ENCODE measurements around the gene KRTAP22-2. TPM values are rescaled to one million over a fixed set of nuclear protein-coding genes. Genes with fewer than 3 reads are reported as not detected.

Gene KRTAP22-2
- total RNA-seq, 1 experiment from 2014 or later: not detected

DNA sequence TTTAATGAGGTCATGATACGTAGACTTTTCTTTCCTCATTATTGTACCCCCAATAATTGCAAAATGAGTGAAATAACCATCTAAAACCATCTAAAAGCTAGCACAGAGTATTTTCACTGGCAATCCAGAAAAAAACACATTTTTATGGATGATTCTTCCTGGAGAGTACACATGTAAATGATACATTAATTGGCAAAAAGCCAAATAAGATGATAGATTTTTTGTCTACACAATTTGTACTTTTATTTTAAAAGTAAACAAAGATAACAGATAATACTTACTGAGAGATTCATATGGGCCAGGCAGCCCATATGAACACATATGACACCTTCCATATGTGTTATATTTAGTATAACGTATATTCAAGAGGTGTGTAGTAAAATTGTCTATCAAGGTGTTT lies 26.6 kb downstream of the KRTAP22-2 start:
- DNase-seq (ENCODE audit: extremely low read depth, low read depth): no peak

DNA sequence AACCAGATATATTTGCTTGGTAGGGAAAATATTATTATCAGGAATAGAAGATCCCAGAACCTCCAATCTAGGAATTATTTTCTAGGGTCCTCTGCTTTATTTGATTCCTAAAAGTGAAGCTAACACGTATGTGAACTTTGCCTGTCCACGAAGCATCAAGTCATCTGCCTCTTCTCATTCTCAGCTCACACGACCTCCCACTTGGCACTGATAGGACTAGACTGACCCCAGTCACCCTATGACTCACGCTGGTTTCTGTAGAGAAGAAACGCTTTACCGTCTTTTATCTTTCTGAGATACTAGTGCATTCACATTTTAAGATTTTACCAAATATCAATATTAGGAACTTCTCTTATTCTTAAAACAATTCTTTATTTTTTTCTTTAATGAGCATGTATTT lies 27.1 kb downstream of the KRTAP22-2 start:
- DNase-seq (ENCODE audit: extremely low read depth, low read depth): no peak

DNA sequence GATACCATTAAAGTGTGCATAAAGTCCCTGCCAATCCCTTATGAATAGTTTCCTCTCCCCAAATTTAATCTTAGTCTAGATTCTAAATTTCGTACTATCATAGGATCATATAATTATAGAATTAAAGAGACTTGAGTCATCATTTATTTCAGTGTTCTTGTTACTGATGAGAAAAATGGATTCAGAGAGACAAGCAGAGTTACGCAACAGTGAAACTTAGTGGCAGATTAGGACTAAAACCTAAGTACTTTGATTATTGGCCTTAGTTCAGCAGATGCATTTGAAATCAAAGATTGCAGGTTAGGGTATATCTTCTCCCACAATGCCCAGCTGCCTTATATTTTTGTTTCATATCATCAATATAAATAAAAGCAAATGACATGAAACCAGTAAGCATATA lies 28.2 kb downstream of the KRTAP22-2 start:
- no peak for DNase-seq (ENCODE audit: extremely low read depth, low read depth)

DNA sequence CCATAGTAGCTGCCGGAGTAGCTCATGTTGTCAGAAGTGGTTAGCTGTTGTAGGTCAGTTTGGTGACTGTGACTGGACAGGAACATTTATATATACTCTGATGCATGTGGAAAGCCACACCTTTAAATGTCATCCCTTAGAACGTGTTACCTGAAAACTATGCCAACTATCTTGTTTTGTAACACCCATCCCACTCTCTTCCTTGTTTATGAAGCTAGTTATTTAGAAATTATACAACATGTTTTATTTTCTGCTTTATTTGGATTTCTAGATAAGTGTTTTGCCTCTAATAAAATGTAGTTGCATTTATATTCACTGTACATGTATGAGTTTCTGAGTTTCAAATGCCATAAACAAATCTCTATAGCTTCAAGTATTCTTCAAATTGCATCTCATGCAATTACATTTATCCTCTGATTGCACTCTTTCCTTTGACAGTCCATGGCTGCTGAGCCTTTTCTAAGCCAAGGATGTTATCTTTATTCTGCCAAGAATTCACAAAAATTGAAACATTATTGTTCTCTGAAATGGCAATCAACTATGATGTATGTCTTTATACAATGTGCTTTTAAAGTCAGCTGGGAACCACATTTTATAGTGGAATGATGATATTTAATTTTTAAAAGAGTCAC lies 28.8 kb downstream of the KRTAP22-2 start, which contains the start of gene KRTAP19-7:
Gene KRTAP19-7, minus strand, starts transcription at position 51 of the 632 bp plus-strand sequence. Its CDS starts 25 bp downstream, at position 26.
- DNase-seq (ENCODE audit: extremely low read depth, low read depth): no peak

DNA sequence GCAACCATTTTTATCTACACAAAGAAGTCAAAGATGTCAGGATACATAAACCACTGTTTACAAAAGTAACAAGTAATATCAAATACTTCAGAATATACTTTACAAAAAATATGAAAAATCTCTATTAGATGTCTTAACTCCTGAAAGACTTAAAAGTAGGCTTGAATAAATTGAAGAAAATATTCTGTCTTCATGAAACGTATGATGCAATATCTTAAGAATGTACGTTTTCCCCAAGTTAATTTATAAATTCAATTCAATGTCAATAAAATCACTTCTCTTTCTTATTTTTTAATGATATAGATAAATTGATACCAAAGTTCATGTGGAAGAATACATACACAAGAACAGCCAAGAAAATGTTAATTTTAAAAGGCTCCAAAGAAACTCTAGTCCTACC lies 35.1 kb downstream of the KRTAP22-2 start:
- DNase-seq (ENCODE audit: extremely low read depth, low read depth): no peak

DNA sequence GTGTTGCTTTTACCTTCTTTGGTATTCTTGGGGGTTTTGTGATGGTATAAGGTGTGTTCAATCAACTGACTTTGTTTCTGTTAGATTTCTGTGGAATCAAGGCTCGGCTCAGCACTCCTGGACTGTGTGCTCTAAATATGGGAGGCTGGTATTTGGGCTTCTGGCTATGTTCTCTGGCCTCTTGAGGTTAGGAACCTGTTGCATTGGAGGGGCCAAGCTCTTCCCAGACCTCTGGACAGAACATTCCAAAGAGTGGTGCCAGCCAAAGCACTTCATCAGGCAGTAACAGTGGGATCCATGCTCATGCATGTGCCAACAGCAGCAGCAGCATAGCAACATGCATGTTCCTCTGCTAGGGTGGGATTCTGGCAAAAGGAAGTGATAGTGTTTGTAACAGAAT lies 37.4 kb downstream of the KRTAP22-2 start:
- DNase-seq (ENCODE audit: extremely low read depth, low read depth): no peak

DNA sequence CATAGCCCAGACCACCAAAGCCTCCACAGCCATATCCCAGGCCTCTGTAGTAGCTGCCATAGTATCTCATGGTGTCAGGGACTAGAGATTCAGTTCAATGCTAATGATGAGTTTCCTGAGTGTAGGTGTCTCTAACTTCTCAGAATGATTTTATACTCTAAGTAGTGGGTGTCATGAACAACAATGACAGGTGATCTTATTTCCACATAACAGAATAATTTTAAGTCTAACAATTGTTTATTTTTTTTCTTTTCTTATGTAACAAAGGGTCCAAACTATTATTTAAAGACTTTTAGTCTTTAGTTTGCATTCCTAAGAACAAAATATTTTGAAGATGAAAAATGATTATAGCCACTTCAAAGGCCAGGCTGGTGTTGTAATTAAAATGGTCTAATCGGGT lies 48.4 kb downstream of the KRTAP22-2 start, which contains the start of gene KRTAP19-6:
Gene KRTAP19-6, minus strand, starts transcription at position 101 of the 400 bp plus-strand sequence. Its CDS starts 31 bp downstream, at position 70.
- DNase-seq (ENCODE audit: extremely low read depth, low read depth): no peak

Small RNA genes within 50 kb of the gene (small RNA-seq; reads per million reads assigned to genes)
- 0 reads per million in 2 experiments for gene KRTAP20-1
- gene KRTAP20-4: 0 reads per million in 2 experiments
- 0 reads per million in 2 experiments for gene KRTAP22-1
- gene KRTAP22-2: 0 reads per million in 2 experiments

Other genes starting within 250 kb of the KRTAP22-2 start
- not detected in 2 replicates for gene KRTAP23-1, start 241.8 kb downstream of the KRTAP22-2 start, total RNA-seq (2014; rRNA removed; shearing (Covaris generic))
- gene KRTAP13-2, start 218.1 kb downstream of the KRTAP22-2 start, total RNA-seq (2014; rRNA removed; shearing (Covaris generic)): not detected in 2 replicates
- gene KRTAP13-1, start 194.4 kb downstream of the KRTAP22-2 start, total RNA-seq (2014; rRNA removed; shearing (Covaris generic)): not detected in 2 replicates
- gene KRTAP13-3, start 164.5 kb downstream of the KRTAP22-2 start, total RNA-seq (2014; rRNA removed; shearing (Covaris generic)): not detected in 2 replicates
- not detected in 2 replicates for gene KRTAP13-4, start 160.2 kb downstream of the KRTAP22-2 start, total RNA-seq (2014; rRNA removed; shearing (Covaris generic))
- not detected in 2 replicates for gene KRTAP15-1, start 150.1 kb downstream of the KRTAP22-2 start, total RNA-seq (2014; rRNA removed; shearing (Covaris generic))
- gene KRTAP19-1, start 110.0 kb downstream of the KRTAP22-2 start, total RNA-seq (2014; rRNA removed; shearing (Covaris generic)): not detected in 2 replicates
- not detected in 2 replicates for gene KRTAP19-2, start 103.0 kb downstream of the KRTAP22-2 start, total RNA-seq (2014; rRNA removed; shearing (Covaris generic))
- gene KRTAP19-3, start 98.4 kb downstream of the KRTAP22-2 start, total RNA-seq (2014; rRNA removed; shearing (Covaris generic)): not detected in 2 replicates
- gene KRTAP19-4, start 93.2 kb downstream of the KRTAP22-2 start, total RNA-seq (2014; rRNA removed; shearing (Covaris generic)): not detected in 2 replicates
- not detected in 2 replicates for gene KRTAP19-5, start 88.3 kb downstream of the KRTAP22-2 start, total RNA-seq (2014; rRNA removed; shearing (Covaris generic))
- gene KRTAP19-6, start 48.5 kb downstream of the KRTAP22-2 start, total RNA-seq (2014; rRNA removed; shearing (Covaris generic)): not detected in 2 replicates
- not detected in 2 replicates for gene KRTAP19-7, start 29.1 kb downstream of the KRTAP22-2 start, total RNA-seq (2014; rRNA removed; shearing (Covaris generic))
- not detected in 2 replicates for gene KRTAP6-3, start 2.0 kb upstream of the KRTAP22-2 start, total RNA-seq (2014; rRNA removed; shearing (Covaris generic))
- not detected in 2 replicates for gene KRTAP6-2, start 8.5 kb upstream of the KRTAP22-2 start, total RNA-seq (2014; rRNA removed; shearing (Covaris generic))
- gene KRTAP22-1, start 10.7 kb upstream of the KRTAP22-2 start, total RNA-seq (2014; rRNA removed; shearing (Covaris generic)): not detected in 2 replicates
- not detected in 2 replicates for gene KRTAP6-1, start 23.5 kb upstream of the KRTAP22-2 start, total RNA-seq (2014; rRNA removed; shearing (Covaris generic))
- gene KRTAP20-1, start 26.0 kb upstream of the KRTAP22-2 start, total RNA-seq (2014; rRNA removed; shearing (Covaris generic)): not detected in 2 replicates
- gene KRTAP20-4, start 30.2 kb upstream of the KRTAP22-2 start, total RNA-seq (2014; rRNA removed; shearing (Covaris generic)): not detected in 2 replicates
- not detected in 2 replicates for gene KRTAP20-2, start 44.8 kb upstream of the KRTAP22-2 start, total RNA-seq (2014; rRNA removed; shearing (Covaris generic))
- gene KRTAP20-3, start 52.5 kb upstream of the KRTAP22-2 start, total RNA-seq (2014; rRNA removed; shearing (Covaris generic)): not detected in 2 replicates
- gene KRTAP21-3, start 128.4 kb upstream of the KRTAP22-2 start, total RNA-seq (2014; rRNA removed; shearing (Covaris generic)): not detected in 2 replicates
- not detected in 2 replicates for gene KRTAP21-2, start 156.9 kb upstream of the KRTAP22-2 start, total RNA-seq (2014; rRNA removed; shearing (Covaris generic))
- gene KRTAP21-1, start 165.0 kb upstream of the KRTAP22-2 start, total RNA-seq (2014; rRNA removed; shearing (Covaris generic)): not detected in 2 replicates
- gene KRTAP8-1, start 222.9 kb upstream of the KRTAP22-2 start, total RNA-seq (2014; rRNA removed; shearing (Covaris generic)): not detected in 2 replicates
- gene KRTAP7-1, start 239.4 kb upstream of the KRTAP22-2 start, total RNA-seq (2014; rRNA removed; shearing (Covaris generic)): not detected in 2 replicates

Data from NCI-H460 (cell line).